Activated naive CD4-positive, alpha-beta T cell treated with anti-CD3 and anti-CD28 coated beads, Interleukin-2, amount 10 ng/mL, durations not matched to agents 7 days and 5 days (primary cell): ENCODE results near the gene HCN4.

Source experiments
- CTCF ChIA-PET: fragments of 350-600 bp; sonication (Branson Sonifier 250); formaldehyde crosslinking; loops from one replicate; lab custom pipeline; 2021; ENCODE audit warnings: antibody characterized with exemption; lab: Charles Lee
- DNase-seq: peaks from one replicate; pipeline ENCODE4 v3.0.0-alpha.2; 2020
- H3K27ac Mint-ChIP-seq: one replicate; pipeline ENCODE4 v1.8.0; 2021; ENCODE audit warnings: mild to moderate bottlenecking, moderate library complexity, mixed read lengths
- H3K27me3 Mint-ChIP-seq: one replicate; pipeline ENCODE4 v1.8.0; 2021; ENCODE audit warnings: mild to moderate bottlenecking, mixed read lengths
- H3K36me3 Mint-ChIP-seq: one replicate; pipeline ENCODE4 v1.8.0; 2021; ENCODE audit warnings: mixed read lengths
- H3K4me1 Mint-ChIP-seq: one replicate; pipeline ENCODE4 v1.8.0; 2021; ENCODE audit warnings: mixed read lengths
- H3K4me3 Mint-ChIP-seq: one replicate; pipeline ENCODE4 v1.8.0; 2021; ENCODE audit warnings: mild to moderate bottlenecking, moderate library complexity, mixed read lengths
- H3K9me3 Mint-ChIP-seq: one replicate; pipeline ENCODE4 v1.8.0; 2021; ENCODE audit warnings: mixed read lengths

HCN4 gene

GRCh38 chr15:73346735-73347312, 21.9 kb downstream of the HCN4 start:
- H3K4me3 Mint-ChIP-seq = no peak overlapping the region
- H3K4me1 Mint-ChIP-seq = no peaks in the 10 kb centered on the region
- H3K27ac Mint-ChIP-seq = no peak overlapping the region
- H3K36me3 Mint-ChIP-seq = no peaks in the 10 kb centered on the region
- DNase-seq = peak; percentile 84
- no peaks in the 10 kb centered on the region for H3K27me3 Mint-ChIP-seq
- CTCF ChIA-PET = no interaction called here
- peaks cover 8% of the 10 kb centered on the region for H3K9me3 Mint-ChIP-seq

GRCh38 chr15:73345658-73346057, 23.1 kb downstream of the HCN4 start:
- peaks cover 8% of the 10 kb centered on the region for H3K9me3 Mint-ChIP-seq
- DNase-seq = no peak
- no peak overlapping the region for H3K27ac Mint-ChIP-seq
- no peaks in the 10 kb centered on the region for H3K36me3 Mint-ChIP-seq
- CTCF ChIA-PET = no interaction called here
- H3K27me3 Mint-ChIP-seq = no peaks in the 10 kb centered on the region
- no peak overlapping the region for H3K4me3 Mint-ChIP-seq
- no peaks in the 10 kb centered on the region for H3K4me1 Mint-ChIP-seq

GRCh38 chr15:73344056-73344455, 24.7 kb downstream of the HCN4 start:
- H3K9me3 Mint-ChIP-seq = peaks cover 8% of the 10 kb centered on the region
- no peak overlapping the region for H3K27ac Mint-ChIP-seq
- no peaks in the 10 kb centered on the region for H3K27me3 Mint-ChIP-seq
- no peak overlapping the region for H3K4me3 Mint-ChIP-seq
- H3K4me1 Mint-ChIP-seq = no peaks in the 10 kb centered on the region
- CTCF ChIA-PET = no interaction called here
- no peak for DNase-seq
- no peaks in the 10 kb centered on the region for H3K36me3 Mint-ChIP-seq

GRCh38 chr15:73341886-73342600, 26.7 kb downstream of the HCN4 start:
- CTCF ChIA-PET = no interaction called here
- H3K27ac Mint-ChIP-seq = no peak overlapping the region
- DNase-seq = no peak
- H3K9me3 Mint-ChIP-seq = peaks cover 8% of the 10 kb centered on the region
- H3K36me3 Mint-ChIP-seq = no peaks in the 10 kb centered on the region
- no peak overlapping the region for H3K4me3 Mint-ChIP-seq
- H3K4me1 Mint-ChIP-seq = no peaks in the 10 kb centered on the region
- no peaks in the 10 kb centered on the region for H3K27me3 Mint-ChIP-seq

GRCh38 chr15:73340502-73341192, 28.1 kb downstream of the HCN4 start:
- no peak for DNase-seq
- Mint-ChIP-seq H3K4me1 (no peaks in the 10 kb centered on the region), H3K4me3 (no peak overlapping the region), H3K27ac (no peak overlapping the region), H3K9me3 (peaks cover 8% of the 10 kb centered on the region), H3K36me3 (no peaks in the 10 kb centered on the region), H3K27me3 (no peaks in the 10 kb centered on the region)
- CTCF ChIA-PET = no interaction called here

GRCh38 chr15:73338606-73339374, 30.0 kb downstream of the HCN4 start:
- no peak overlapping the region for H3K27ac Mint-ChIP-seq

GRCh38 chr15:73338058-73338457, 30.7 kb downstream of the HCN4 start:
- no peak for DNase-seq
- Mint-ChIP-seq H3K27me3 (no peaks in the 10 kb centered on the region), H3K4me1 (no peaks in the 10 kb centered on the region), H3K36me3 (no peaks in the 10 kb centered on the region), H3K9me3 (peaks cover 2% of the 10 kb centered on the region), H3K4me3 (no peak overlapping the region), H3K27ac (no peak overlapping the region)
- CTCF ChIA-PET = no interaction called here

More at GRCh38 chr15:73338606-73339374, 30.0 kb downstream of the HCN4 start:
- Mint-ChIP-seq H3K4me3 (no peak overlapping the region), H3K27me3 (no peaks in the 10 kb centered on the region), H3K4me1 (no peaks in the 10 kb centered on the region), H3K36me3 (no peaks in the 10 kb centered on the region), H3K9me3 (peaks cover 8% of the 10 kb centered on the region)
- no peak for DNase-seq
- CTCF ChIA-PET = no interaction called here

GRCh38 chr15:73337187-73337586, 31.6 kb downstream of the HCN4 start:
- H3K9me3 Mint-ChIP-seq = no peaks in the 10 kb centered on the region
- no peak for DNase-seq
- H3K4me3 Mint-ChIP-seq = no peak overlapping the region
- H3K4me1 Mint-ChIP-seq = no peaks in the 10 kb centered on the region
- H3K27me3 Mint-ChIP-seq = no peaks in the 10 kb centered on the region
- no peak overlapping the region for H3K27ac Mint-ChIP-seq
- H3K36me3 Mint-ChIP-seq = no peaks in the 10 kb centered on the region
- CTCF ChIA-PET = no interaction called here

GRCh38 chr15:73336756-73337155, 32.0 kb downstream of the HCN4 start:
- Mint-ChIP-seq H3K9me3 (no peaks in the 10 kb centered on the region), H3K4me3 (no peak overlapping the region), H3K36me3 (no peaks in the 10 kb centered on the region), H3K27me3 (no peaks in the 10 kb centered on the region), H3K4me1 (no peaks in the 10 kb centered on the region), H3K27ac (no peak overlapping the region)
- CTCF ChIA-PET = no interaction called here
- DNase-seq = no peak

- DNase-seq = no peak
- Mint-ChIP-seq H3K4me3 (no peak overlapping the region), H3K27ac (no peak overlapping the region), H3K9me3 (no peaks in the 10 kb centered on the region), H3K27me3 (no peaks in the 10 kb centered on the region), H3K36me3 (no peaks in the 10 kb centered on the region), H3K4me1 (no peaks in the 10 kb centered on the region)
- CTCF ChIA-PET = interaction anchor here (0.7 kb wide), 1 partner anchor 597 kb away, joined by 3 read pairs; no protein-coding TSS in a partner anchor
Observed at GRCh38 chr15:73335471-73335870, 33.3 kb downstream of the HCN4 start.

GRCh38 chr15:73335026-73335425, 33.7 kb downstream of the HCN4 start:
- CTCF ChIA-PET = interaction anchor here (0.7 kb wide), 1 partner anchor 597 kb away, joined by 3 read pairs; no protein-coding TSS in a partner anchor
- no peaks in the 10 kb centered on the region for H3K9me3 Mint-ChIP-seq
- H3K4me3 Mint-ChIP-seq = no peak overlapping the region
- no peaks in the 10 kb centered on the region for H3K27me3 Mint-ChIP-seq
- no peaks in the 10 kb centered on the region for H3K4me1 Mint-ChIP-seq
- DNase-seq = no peak
- no peak overlapping the region for H3K27ac Mint-ChIP-seq
- H3K36me3 Mint-ChIP-seq = no peaks in the 10 kb centered on the region

- CTCF ChIA-PET = no interaction called here
- no peak overlapping the region for H3K27ac Mint-ChIP-seq
- no peaks in the 10 kb centered on the region for H3K9me3 Mint-ChIP-seq
Observed at GRCh38 chr15:73334086-73334485, 34.7 kb downstream of the HCN4 start.

GRCh38 chr15:73333001-73333400, 35.8 kb downstream of the HCN4 start:
- CTCF ChIA-PET = no interaction called here
- no peak overlapping the region for H3K4me3 Mint-ChIP-seq

More at GRCh38 chr15:73334086-73334485, 34.7 kb downstream of the HCN4 start:
- H3K4me1 Mint-ChIP-seq = no peaks in the 10 kb centered on the region
- H3K4me3 Mint-ChIP-seq = no peak overlapping the region
- H3K36me3 Mint-ChIP-seq = no peaks in the 10 kb centered on the region
- no peaks in the 10 kb centered on the region for H3K27me3 Mint-ChIP-seq
- no peak for DNase-seq

More at GRCh38 chr15:73333001-73333400, 35.8 kb downstream of the HCN4 start:
- Mint-ChIP-seq H3K9me3 (no peaks in the 10 kb centered on the region), H3K4me1 (no peaks in the 10 kb centered on the region), H3K36me3 (no peaks in the 10 kb centered on the region), H3K27me3 (no peaks in the 10 kb centered on the region), H3K27ac (no peak overlapping the region)
- no peak for DNase-seq
